Measurements from ENCODE around the gene TMPRSS3.

The TMPRSS3 gene

GRCh38 chr21:42378418-42378817 is 17.4 kb downstream of the TMPRSS3 start:
- no peak overlapping the region for H3K4me3 ChIP-seq (ENCODE audit: low read depth in 1 of 2, low read length in 1 of 2)
- H3K4me1 ChIP-seq (ENCODE audit: control insufficient read depth in 1 of 2, insufficient read depth in 1 of 2, low read depth in 1 of 2, low read length in 1 of 2), result peaks cover 0 to 9% of the 10 kb centered on the region in 2 experiments
- H3K27me3 ChIP-seq, result peaks cover 12% of the 10 kb centered on the region
- no peak overlapping the region for H3K27ac ChIP-seq
- H3K36me3 ChIP-seq, result no peaks in the 10 kb centered on the region
- H3K9me3 ChIP-seq, result no peaks in the 10 kb centered on the region
- TF ChIP-seq CTCF (IDR thresholded peaks at IDR 0.05), result no peak

- peaks cover 12% of the 10 kb centered on the region for H3K27me3 ChIP-seq
- no peak for TF ChIP-seq CTCF (IDR thresholded peaks at IDR 0.05)
- peaks cover 0 to 4% of the 10 kb centered on the region in 2 experiments for H3K4me1 ChIP-seq (ENCODE audit: control insufficient read depth in 1 of 2, insufficient read depth in 1 of 2, low read depth in 1 of 2, low read length in 1 of 2)
- no peak overlapping the region for H3K4me3 ChIP-seq (ENCODE audit: low read depth in 1 of 2, low read length in 1 of 2)
- H3K36me3 ChIP-seq, result no peaks in the 10 kb centered on the region
- H3K9me3 ChIP-seq, result no peaks in the 10 kb centered on the region
- no peak overlapping the region for H3K27ac ChIP-seq
Observed at GRCh38 chr21:42377951-42378340, 17.9 kb downstream of the TMPRSS3 start.

- H3K4me3 ChIP-seq (ENCODE audit: low read depth in 1 of 2, low read length in 1 of 2), result no peak overlapping the region
- no peaks in the 10 kb centered on the region for H3K9me3 ChIP-seq
- TF ChIP-seq CTCF (IDR thresholded peaks at IDR 0.05), result no peak
- peaks cover 12% of the 10 kb centered on the region for H3K27me3 ChIP-seq
- peaks cover 0 to 3% of the 10 kb centered on the region in 2 experiments for H3K4me1 ChIP-seq (ENCODE audit: control insufficient read depth in 1 of 2, insufficient read depth in 1 of 2, low read depth in 1 of 2, low read length in 1 of 2)
- no peak overlapping the region for H3K27ac ChIP-seq
- no peaks in the 10 kb centered on the region for H3K36me3 ChIP-seq
Observed at GRCh38 chr21:42377211-42377950, 18.5 kb downstream of the TMPRSS3 start.

- H3K4me1 ChIP-seq (ENCODE audit: control insufficient read depth in 1 of 2, insufficient read depth in 1 of 2, low read depth in 1 of 2, low read length in 1 of 2), result no peaks in the 10 kb centered on the region
- no peak for TF ChIP-seq CTCF (IDR thresholded peaks at IDR 0.05)
- no peak overlapping the region for H3K27ac ChIP-seq
- H3K27me3 ChIP-seq, result peaks cover 12% of the 10 kb centered on the region
- no peaks in the 10 kb centered on the region for H3K9me3 ChIP-seq
- H3K4me3 ChIP-seq (ENCODE audit: low read depth in 1 of 2, low read length in 1 of 2), result no peak overlapping the region
- no peaks in the 10 kb centered on the region for H3K36me3 ChIP-seq
Observed at GRCh38 chr21:42376338-42376982, 19.4 kb downstream of the TMPRSS3 start.

GRCh38 chr21:42375966-42376337 is 19.9 kb downstream of the TMPRSS3 start:
- Histone ChIP-seq H3K36me3 (no peaks in the 10 kb centered on the region), H3K4me3 (ENCODE audit: low read depth in 1 of 2, low read length in 1 of 2) (no peak overlapping the region), H3K27ac (no peak overlapping the region), H3K27me3 (peaks cover 12% of the 10 kb centered on the region), H3K9me3 (no peaks in the 10 kb centered on the region), H3K4me1 (ENCODE audit: control insufficient read depth in 1 of 2, insufficient read depth in 1 of 2, low read depth in 1 of 2, low read length in 1 of 2) (no peaks in the 10 kb centered on the region)
- TF ChIP-seq CTCF (IDR thresholded peaks at IDR 0.05), result no peak
